Measurements from ENCODE around the gene ITGA11. TPM values are rescaled to one million over a fixed set of nuclear protein-coding genes. Genes with fewer than 3 reads are reported as not detected.

ITGA11 gene
- total and polyA plus RNA-seq, 2 of the 4 experiments (the other 2 are of a cell fraction): 4.1 to 6.6 TPM

- dilution Hi-C loops (cut with HindIII; ENCODE audit: low sequenced_read_pairs, unreplicated experiment) (no loop called here), intact Hi-C loops (cut with micrococcal nuclease) (no loop called here), in situ Hi-C loops (cut with MboI; ENCODE audit: low sequenced_read_pairs) (no loop called here)
- no peaks in the 10 kb centered on the region for H4K20me1 ChIP-seq (ENCODE audit: insufficient read depth, low read length)
- no peak overlapping the region for H3K4ac ChIP-seq (ENCODE audit: low read depth, low read length)
- no peak overlapping the region for H3K18ac ChIP-seq (ENCODE audit: low read depth, low read length)
- H2BK15ac ChIP-seq (ENCODE audit: low read depth, low read length): no peak overlapping the region
- CTCF ChIA-PET: no interaction called here
- peaks cover 9% of the 10 kb centered on the region for H3K9me1 ChIP-seq (ENCODE audit: insufficient read depth, low read length)
- H4K8ac ChIP-seq (ENCODE audit: low read depth in 2 of 2, low read length in 2 of 2): no peak overlapping the region
- H4K5ac ChIP-seq (ENCODE audit: low read depth, low read length): no peak overlapping the region
- no peak overlapping the region for H2BK20ac ChIP-seq (ENCODE audit: low read depth, low read length)
- peaks cover 10% of the 10 kb centered on the region for H3K4me1 ChIP-seq (ENCODE audit: control insufficient read depth, insufficient read depth, low read length)
- H3K36me3 ChIP-seq (ENCODE audit: control insufficient read depth, insufficient read depth, low read length): peaks cover 3% of the 10 kb centered on the region; the same call in 1 of the 2 replicates
- WGBS, 2 experiments (ENCODE audit: extremely low coverage in 2 of 2, insufficient read length in 1 of 2): no CpG with 5 or more reads among the region's 9 CpGs
- no peak overlapping the region for H2AK9ac ChIP-seq (replicated peaks; ENCODE audit: low read depth, low read length, poor library complexity)
- H2BK5ac ChIP-seq (ENCODE audit: low read depth, low read length, poor library complexity, severe bottlenecking): no peak overlapping the region
- no peak overlapping the region for H3K9ac ChIP-seq (ENCODE audit: low read depth, low read length)
- H3K23ac ChIP-seq (ENCODE audit: low read depth, low read length): no peak overlapping the region
- no peak for TF ChIP-seq FOS (IDR thresholded peaks at IDR 0.05; ENCODE audit: low read depth, low read length)
- TF ChIP-seq SMC3 (IDR thresholded peaks at IDR 0.05; ENCODE audit: low read depth, low read length): no peak
- no peak for TF ChIP-seq MAZ (IDR thresholded peaks at IDR 0.05; ENCODE audit: borderline replicate concordance, low read depth, low read length)
- TF ChIP-seq NFE2L2 (IDR thresholded peaks at IDR 0.05; ENCODE audit: low read depth, low read length): no peak
- no peak for TF ChIP-seq POLR2A (IDR thresholded peaks at IDR 0.05; ENCODE audit: low read depth, low read length)
- no peak for TF ChIP-seq RFX5 (IDR thresholded peaks at IDR 0.05; ENCODE audit: low read depth, low read length)
- no peak for TF ChIP-seq CEBPB (IDR thresholded peaks at IDR 0.05; ENCODE audit: low read depth, low read length)
- no peak for TF ChIP-seq CHD1 (IDR thresholded peaks at IDR 0.05; ENCODE audit: low read depth, low read length)
- TF ChIP-seq MXI1 (IDR thresholded peaks at IDR 0.05; ENCODE audit: borderline replicate concordance, low read depth, low read length): no peak
- no peak for TF ChIP-seq MAFK (IDR thresholded peaks at IDR 0.05; ENCODE audit: low read depth, low read length)
- TF ChIP-seq RAD21 (IDR thresholded peaks at IDR 0.05; ENCODE audit: low read length): no peak
- no peak for TF ChIP-seq BHLHE40 (IDR thresholded peaks at IDR 0.05; ENCODE audit: low read depth, low read length)
- TF ChIP-seq RCOR1 (IDR thresholded peaks at IDR 0.05; ENCODE audit: insufficient replicate concordance, low read length): no peak
- H3K27ac ChIP-seq (ENCODE audit: insufficient read depth, low read length): no peak overlapping the region
- no peak overlapping the region for H3K56ac ChIP-seq (ENCODE audit: extremely low read depth, insufficient read depth, low read length)
- no peak overlapping the region for H3K14ac ChIP-seq (replicated peaks; ENCODE audit: low read depth, low read length)
- POLR2A ChIA-PET (ENCODE audit: unreplicated experiment): no interaction called here
- BruUV-seq (replicated peaks): no TSS peak
- no peak overlapping the region for H3K4me2 ChIP-seq (ENCODE audit: low read depth, low read length)
- H3K79me1 ChIP-seq (ENCODE audit: low read depth in 1 of 2, low read length in 2 of 2): no peaks in the 10 kb centered on the region
- no peaks in the 10 kb centered on the region for H3K9me3 ChIP-seq (ENCODE audit: control insufficient read depth, insufficient read depth, low read length)
- H2AFZ ChIP-seq (replicated peaks; ENCODE audit: low read length, poor library complexity): no peak overlapping the region
- H3K4me3 ChIP-seq (ENCODE audit: insufficient read depth, low read depth, low read length): no peak overlapping the region
- no peak overlapping the region for H2BK120ac ChIP-seq (ENCODE audit: low read depth, low read length)
- no peak overlapping the region for H4K91ac ChIP-seq (ENCODE audit: insufficient read depth, low read depth, low read length)
- ATAC-seq (ENCODE audit: low read depth) (no peak), DNase-seq (no peak)
- no peaks in the 10 kb centered on the region for H3K27me3 ChIP-seq (ENCODE audit: control insufficient read depth, insufficient read depth, low read length)
- peak overlapping the region; percentile 37; the same call in 1 of the 2 replicates for H2AK5ac ChIP-seq (ENCODE audit: low read depth, low read length)
These were observed 61.2 kb downstream of the ITGA11 start for GRCh38 chr15:68370768-68371151.

Data from IMR-90 (cell line).